Measurements from ENCODE around the gene DGKI. TPM values are rescaled to one million over a fixed set of nuclear protein-coding genes. Genes with fewer than 3 reads are reported as not detected.
"Not testable (repeated sequence)": the region's sequence is repeated elsewhere in the genome, so short reads cannot be mapped to it uniquely, and the experiment has no call there.

Gene DGKI
- total RNA-seq, 4 donors from 2014 or later = 45.1 to 71.0 (median 48.7) TPM

- Histone ChIP-seq H3K4me1 (no peaks in the 10 kb centered on the region), H3K36me3 (no peaks in the 10 kb centered on the region), H3K9me3 (no peaks in the 10 kb centered on the region), H3K4me3 (replicated peaks in 1 of 3) (no peak overlapping the region), H3K27me3 (no peaks in the 10 kb centered on the region), H3K27ac (no peak overlapping the region)
- no peak for TF ChIP-seq POLR2A (IDR thresholded peaks at IDR 0.05)
- TF ChIP-seq CTCF (IDR thresholded peaks at IDR 0.05) = no peak
- WGBS, 2 donors = 87 to 91% methylated on average over 7 of the region's 7 CpGs
- no peak for DNase-seq
- intact Hi-C loops (cut with DNase I) = no loop called here
These were observed 8.0 kb downstream of the DGKI start for GRCh38 chr7:137838706-137839315.

- H3K4me1 ChIP-seq = no peaks in the 10 kb centered on the region
- no peak for TF ChIP-seq POLR2A (IDR thresholded peaks at IDR 0.05)
- TF ChIP-seq CTCF (IDR thresholded peaks at IDR 0.05) = no peak
- no peaks in the 10 kb centered on the region for H3K27me3 ChIP-seq
- H3K9me3 ChIP-seq = no peaks in the 10 kb centered on the region
- no peak for DNase-seq
- no peak overlapping the region for H3K4me3 ChIP-seq (replicated peaks in 1 of 3)
- intact Hi-C loops (cut with DNase I) = no loop called here
- no peaks in the 10 kb centered on the region for H3K36me3 ChIP-seq
- 87 to 93% methylated on average over 1 of the region's 1 CpG for WGBS, 2 donors
- H3K27ac ChIP-seq = peak overlapping the region in 2 of 3 donors; percentile 8 to 53
These were observed 10.2 kb downstream of the DGKI start for GRCh38 chr7:137836541-137836940.

- H3K36me3 ChIP-seq = no peaks in the 10 kb centered on the region
- no peaks in the 10 kb centered on the region for H3K9me3 ChIP-seq
- WGBS, 2 donors = 89 to 91% methylated on average over 3 of the region's 3 CpGs
- no peak overlapping the region for H3K4me3 ChIP-seq (replicated peaks in 1 of 3)
- peak overlapping the region in 2 of 3 donors; percentile 8 to 53 for H3K27ac ChIP-seq
- no peaks in the 10 kb centered on the region for H3K27me3 ChIP-seq
- DNase-seq = no peak
- no peaks in the 10 kb centered on the region for H3K4me1 ChIP-seq
- intact Hi-C loops (cut with DNase I) = no loop called here
- TF ChIP-seq CTCF (IDR thresholded peaks at IDR 0.05) (no peak), POLR2A (IDR thresholded peaks at IDR 0.05) (no peak)
These were observed 10.7 kb downstream of the DGKI start for GRCh38 chr7:137836113-137836509.

- H3K27me3 ChIP-seq = no peaks in the 10 kb centered on the region
- H3K4me1 ChIP-seq = no peaks in the 10 kb centered on the region
- H3K9me3 ChIP-seq = no peaks in the 10 kb centered on the region
- no peak overlapping the region for H3K27ac ChIP-seq
- no peak overlapping the region for H3K4me3 ChIP-seq (replicated peaks in 1 of 3)
- intact Hi-C loops (cut with DNase I) = no loop called here
- TF ChIP-seq CTCF (IDR thresholded peaks at IDR 0.05) = no peak
- TF ChIP-seq POLR2A (IDR thresholded peaks at IDR 0.05) = no peak
- no peaks in the 10 kb centered on the region for H3K36me3 ChIP-seq
- no peak for DNase-seq
- 67 to 75% methylated on average over 3 of the region's 3 CpGs for WGBS, 2 donors
These were observed 11.2 kb downstream of the DGKI start for GRCh38 chr7:137835486-137836112.

GRCh38 chr7:137834552-137834951, 12.2 kb downstream of the DGKI start:
- no peak for TF ChIP-seq POLR2A (IDR thresholded peaks at IDR 0.05)
- TF ChIP-seq CTCF (IDR thresholded peaks at IDR 0.05) = no peak
- peaks cover 0 to 7% of the 10 kb centered on the region in 2 donors for H3K4me1 ChIP-seq
- H3K27ac ChIP-seq = no peak overlapping the region
- H3K9me3 ChIP-seq = no peaks in the 10 kb centered on the region
- no peak for DNase-seq
- intact Hi-C loops (cut with DNase I) = no loop called here
- H3K4me3 ChIP-seq (replicated peaks in 1 of 3) = no peak overlapping the region
- H3K36me3 ChIP-seq = no peaks in the 10 kb centered on the region
- no peaks in the 10 kb centered on the region for H3K27me3 ChIP-seq
- 100% methylated on average over 1 of the region's 1 CpG for WGBS, 2 donors

GRCh38 chr7:137832990-137833389, 13.8 kb downstream of the DGKI start:
- H3K4me3 ChIP-seq (replicated peaks in 1 of 3); H3K27me3 ChIP-seq; intact Hi-C loops (cut with DNase I); H3K36me3 ChIP-seq; H3K9me3 ChIP-seq; H3K27ac ChIP-seq; DNase-seq: not testable (repeated sequence)
- 92 to 95% methylated on average over 2 of the region's 2 CpGs for WGBS, 2 donors
- H3K4me1 ChIP-seq = peaks cover 0 to 15% of the 10 kb centered on the region in 2 donors

All from thyroid gland (tissue), 4 donors.